SK-N-SH (cell line): ENCODE data around the gene MAU2. TPM values are rescaled to one million over a fixed set of nuclear protein-coding genes. Genes with fewer than 3 reads are reported as not detected.

Experiments used
- CTCF ChIA-PET: fragments of 300-600, 350-600 bp; formaldehyde crosslinking; extraction: SDS; loops from one replicate; lab custom pipeline; 2021; lab: Yijun Ruan, JAX
- POLR2A ChIA-PET: fragments of 350-600 bp; sonication (Branson Sonifier 250); formaldehyde crosslinking; extraction: SDS; loops from one replicate; lab custom pipeline; 2020; ENCODE audit warnings: antibody characterized with exemption, inconsistent platforms; lab: Yijun Ruan, JAX
- DNase-seq: peaks from one replicate; pipeline ENCODE4 v3.0.0; 2012
- H2AFZ ChIP-seq: fragments of 200-600 bp; sonication (generic); 2 replicates; pipeline ENCODE4 v1.8.1; 2016; ENCODE audit warnings: antibody characterized with exemption, mild to moderate bottlenecking, low read depth
- H3F3A ChIP-seq: fragments of 200-600 bp; sonication (generic); replicated peaks from 2 replicates; pipeline ENCODE3; 2016; ENCODE audit warnings: antibody characterized with exemption, mild to moderate bottlenecking; ENCODE audit not compliant: insufficient read depth
- H3K27ac ChIP-seq, 2 experiments: fragments of 200-500 bp in 1 of 2; fragments of 200-600 bp in 1 of 2; sonication (Bioruptor generic) in 1 of 2; sonication (generic), shearing (Covaris generic) in 1 of 2; 2 replicates each; pipeline versions ENCODE4 v1.5.1 to v1.6.1; 2014 to 2016; ENCODE audit warnings: low read depth in 2 of 2, inconsistent platforms in 1 of 2, low read length in 1 of 2, mild to moderate bottlenecking in 1 of 2, mixed read lengths in 1 of 2
- H3K27me3 ChIP-seq: fragments of 200-600 bp; sonication (generic), shearing (Covaris generic); 2 replicates; pipeline ENCODE4 v1.6.1; 2016; ENCODE audit warnings: mixed run types; ENCODE audit not compliant: insufficient read depth
- H3K36me3 ChIP-seq, 2 experiments: fragments of 200-500 bp in 1 of 2; fragments of 200-600 bp in 1 of 2; sonication (Bioruptor generic) in 1 of 2; sonication (generic) in 1 of 2; replicated peaks in 1 of 2; 2 replicates each; pipeline versions ENCODE3 to v1.5.1; 2014 to 2016; ENCODE audit warnings: low read length in 1 of 2, mild to moderate bottlenecking in 1 of 2; ENCODE audit not compliant: insufficient read depth in 2 of 2, control insufficient read depth in 1 of 2
- H3K4me1 ChIP-seq, 2 experiments: fragments of 200-500 bp in 1 of 2; fragments of 200-600 bp in 1 of 2; sonication (Bioruptor generic) in 1 of 2; sonication (generic), shearing (Covaris generic) in 1 of 2; 2 replicates each; pipeline versions ENCODE4 v1.5.1 to v1.6.1; 2014 to 2016; ENCODE audit warnings: low read depth in 1 of 2, low read length in 1 of 2, mixed run types in 1 of 2; ENCODE audit not compliant: insufficient read depth in 2 of 2, control insufficient read depth in 1 of 2
- H3K4me2 ChIP-seq: fragments of 200-600 bp; sonication (generic), shearing (Covaris generic); 2 replicates; pipeline ENCODE4 v1.6.1; 2017; ENCODE audit warnings: mixed run types
- H3K4me3 ChIP-seq, 2 experiments: fragments of 200-500 bp in 1 of 2; fragments of 200-600 bp in 1 of 2; sonication (Bioruptor generic) in 1 of 2; sonication (generic), shearing (Covaris generic) in 1 of 2; 2 replicates each; pipeline versions ENCODE4 v1.5.1 to v1.8.1; 2014 to 2016; ENCODE audit warnings: low read depth in 2 of 2, inconsistent platforms in 1 of 2, low read length in 1 of 2, mild to moderate bottlenecking in 1 of 2, mixed read lengths in 1 of 2, moderate library complexity in 1 of 2
- H3K79me2 ChIP-seq: fragments of 200-600 bp; sonication (generic); 2 replicates; pipeline ENCODE4 v1.8.1; 2017; ENCODE audit warnings: mild to moderate bottlenecking; ENCODE audit not compliant: insufficient read depth
- H3K9ac ChIP-seq: fragments of 200-600 bp; sonication (generic); 2 replicates; pipeline ENCODE4 v1.6.1; 2017; ENCODE audit warnings: mixed run types
- H3K9me2 ChIP-seq: fragments of 200-600 bp; sonication (generic); 2 replicates; pipeline ENCODE4 v1.6.1; 2017; ENCODE audit warnings: mixed run types
- H3K9me3 ChIP-seq: fragments of 200-600 bp; sonication (generic); 2 replicates; pipeline ENCODE4 v1.6.1; 2017; ENCODE audit warnings: mixed run types, mild to moderate bottlenecking, moderate library complexity
- H4K20me1 ChIP-seq: fragments of 200-600 bp; sonication (generic); 2 replicates; pipeline ENCODE4 v1.6.1; 2017; ENCODE audit warnings: mild to moderate bottlenecking, mixed run types; ENCODE audit not compliant: insufficient read depth
- CHD2 ChIP-seq: fragments of 150-350 bp; IDR thresholded peaks from 2 replicates; pipeline ENCODE4 v1.6.1; 2018; ENCODE audit warnings: low read length; ENCODE audit not compliant: partially characterized antibody
- EP300 ChIP-seq, 2 experiments: IDR thresholded peaks; 2 replicates each; pipeline versions ENCODE4 v1.4.0 to v1.6.1; 2012; ENCODE audit warnings: borderline replicate concordance in 1 of 2, low read depth in 1 of 2, low read length in 1 of 2
- EZH2phosphoT487 ChIP-seq: fragments of 200-600 bp; sonication (generic); IDR thresholded peaks from 2 replicates; pipeline ENCODE4 v1.6.1; 2017; ENCODE audit warnings: low read depth, mixed run types, mild to moderate bottlenecking, antibody characterized with exemption, moderate library complexity, borderline replicate concordance
- FOSL2 ChIP-seq: IDR thresholded peaks from 2 replicates; pipeline ENCODE4 v1.4.0; 2012; ENCODE audit warnings: low read depth, mild to moderate bottlenecking, moderate library complexity, borderline replicate concordance
- FOXM1 ChIP-seq: IDR thresholded peaks from 2 replicates; pipeline ENCODE4 v1.4.0; 2012; ENCODE audit warnings: low read depth, mild to moderate bottlenecking
- GABPA ChIP-seq: IDR thresholded peaks from 2 replicates; pipeline ENCODE4 v1.4.0; 2012; ENCODE audit warnings: low read depth, mild to moderate bottlenecking
- GATA2 ChIP-seq: sonication (generic); formaldehyde crosslinking; IDR thresholded peaks from 2 replicates; pipeline ENCODE4 v1.5.0; 2020; ENCODE audit warnings: mild to moderate bottlenecking, missing genetic modification reagents
- JUND ChIP-seq: IDR thresholded peaks from 2 replicates; pipeline ENCODE4 v1.4.0; 2012
- MEF2A ChIP-seq: IDR thresholded peaks from 2 replicates; pipeline ENCODE4 v1.4.0; 2012; ENCODE audit warnings: low read depth, borderline replicate concordance
- MXI1 ChIP-seq: IDR thresholded peaks from 2 replicates; pipeline ENCODE4 v1.6.1; 2012; ENCODE audit warnings: mild to moderate bottlenecking, low read depth, low read length, improper control_type of control experiment
- NFIC ChIP-seq: IDR thresholded peaks from 2 replicates; pipeline ENCODE4 v1.4.0; 2012; ENCODE audit warnings: borderline replicate concordance
- NRF1 ChIP-seq: IDR thresholded peaks from 2 replicates; pipeline ENCODE4 v1.6.1; 2012; ENCODE audit warnings: low read depth, mild to moderate bottlenecking, low read length
- POLR2AphosphoS5 ChIP-seq: IDR thresholded peaks from 2 replicates; pipeline ENCODE4 v1.6.1; 2012; ENCODE audit warnings: low read depth, low read length
- RAD21 ChIP-seq: IDR thresholded peaks from 2 replicates; pipeline ENCODE4 v1.6.1; 2012; ENCODE audit warnings: mild to moderate bottlenecking, low read length
- RCOR1 ChIP-seq: fragments of 150-350 bp; IDR thresholded peaks from 2 replicates; pipeline ENCODE4 v1.6.1; 2017; ENCODE audit warnings: antibody characterized with exemption, low read length
- RFX5 ChIP-seq: IDR thresholded peaks from 2 replicates; pipeline ENCODE4 v1.6.1; 2012; ENCODE audit warnings: mild to moderate bottlenecking, improper control_type of control experiment, low read length
- RXRA ChIP-seq: IDR thresholded peaks from 2 replicates; pipeline ENCODE4 v1.4.0; 2012; ENCODE audit warnings: low read depth, mild to moderate bottlenecking, borderline replicate concordance
- SIN3A ChIP-seq: IDR thresholded peaks from 2 replicates; pipeline ENCODE4 v1.6.1; 2012; ENCODE audit warnings: low read depth, mild to moderate bottlenecking, low read length, moderate library complexity, borderline replicate concordance
- SMC3 ChIP-seq: IDR thresholded peaks from 2 replicates; pipeline ENCODE4 v1.6.1; 2012; ENCODE audit warnings: low read depth, low read length, improper control_type of control experiment
- TCF12 ChIP-seq: IDR thresholded peaks from 2 replicates; pipeline ENCODE4 v1.4.0; 2012
- TEAD4 ChIP-seq: IDR thresholded peaks from 2 replicates; pipeline ENCODE4 v1.4.0; 2012; ENCODE audit warnings: mild to moderate bottlenecking, borderline replicate concordance; ENCODE audit not compliant: insufficient read depth
- WGBS: methylation state at CpG from one replicate; pipeline ENCODE4 v1.1.6; 2017; ENCODE audit warnings: low lambda C conversion rate; 5-methylcytosine and 5-hydroxymethylcytosine counted together
- polyA plus RNA-seq, 3 experiments: library from polyadenylated mRNA; depleted of rRNA; stranded (reverse); fragments of >200 nt; gene quantifications; 2 replicates each; pipeline ENCODE4 v1.2.3, GENCODE V29; 2012
- TF ChIP-seq, protein P1 (sequence below): fragments of 150-350 bp; IDR thresholded peaks from 2 replicates; pipeline ENCODE4 v1.6.1; 2016; ENCODE audit warnings: mild to moderate bottlenecking, low read depth, low read length

The MAU2 gene
- polyA plus RNA-seq, 1 of the 3 experiments (the other 2 are of a cell fraction), result 17.6 TPM

DNA sequence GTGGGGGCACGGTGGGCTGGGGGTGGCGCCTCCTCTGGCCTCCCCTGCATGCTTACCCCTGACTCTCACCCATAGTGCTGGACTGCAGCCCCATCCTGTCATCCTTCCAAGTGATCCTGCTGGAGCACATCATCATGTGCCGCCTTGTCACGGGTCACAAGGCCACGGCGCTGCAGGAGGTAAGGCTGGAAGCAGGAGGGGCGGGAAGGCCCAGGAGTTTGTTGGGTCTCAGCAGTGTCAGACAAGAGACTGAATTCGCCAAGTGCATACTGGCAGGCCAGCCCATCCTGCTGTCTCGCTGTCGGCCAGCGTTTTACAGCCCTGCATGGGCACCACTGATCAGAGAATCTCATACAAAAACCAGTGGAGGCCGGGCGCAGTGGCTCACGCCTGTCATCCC lies 23.1 kb downstream of the MAU2 start:
- no peak overlapping the region for H3K9ac ChIP-seq
- H3K27ac ChIP-seq, result no peak overlapping the region
- TF ChIP-seq, protein P1, sequence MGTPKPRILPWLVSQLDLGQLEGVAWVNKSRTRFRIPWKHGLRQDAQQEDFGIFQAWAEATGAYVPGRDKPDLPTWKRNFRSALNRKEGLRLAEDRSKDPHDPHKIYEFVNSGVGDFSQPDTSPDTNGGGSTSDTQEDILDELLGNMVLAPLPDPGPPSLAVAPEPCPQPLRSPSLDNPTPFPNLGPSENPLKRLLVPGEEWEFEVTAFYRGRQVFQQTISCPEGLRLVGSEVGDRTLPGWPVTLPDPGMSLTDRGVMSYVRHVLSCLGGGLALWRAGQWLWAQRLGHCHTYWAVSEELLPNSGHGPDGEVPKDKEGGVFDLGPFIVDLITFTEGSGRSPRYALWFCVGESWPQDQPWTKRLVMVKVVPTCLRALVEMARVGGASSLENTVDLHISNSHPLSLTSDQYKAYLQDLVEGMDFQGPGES, result no peak
- TF ChIP-seq MXI1 (no peak), GABPA (no peak), FOXM1 (no peak), SMC3 (no peak), RXRA (no peak), MEF2A (no peak)
- no peak overlapping the region for H3K4me2 ChIP-seq
- peaks cover 24 to 67% of the 10 kb centered on the region in 2 experiments for H3K36me3 ChIP-seq
- H3K4me3 ChIP-seq, result no peak overlapping the region
- ChIA-PET POLR2A (no interaction called here), CTCF (interaction anchor here (1.0 to 3.7 kb wide), 18 partner anchors 9 to 195 kb away, joined by 3 to 55 read pairs (median 10); partner anchors contain the start of genes BORCS8, MAU2 and RFXANK)
- no peaks in the 10 kb centered on the region for H3K79me2 ChIP-seq
- H3F3A ChIP-seq, result no peaks in the 10 kb centered on the region
- no peaks in the 10 kb centered on the region for H3K27me3 ChIP-seq
- WGBS, result 87% methylated on average over 10 of the region's 14 CpGs
- no peaks in the 10 kb centered on the region for H3K9me2 ChIP-seq
- DNase-seq, result no peak
- H3K9me3 ChIP-seq, result no peaks in the 10 kb centered on the region
- H3K4me1 ChIP-seq, result no peaks in the 10 kb centered on the region
- H4K20me1 ChIP-seq, result no peaks in the 10 kb centered on the region
- no peak overlapping the region for H2AFZ ChIP-seq

DNA sequence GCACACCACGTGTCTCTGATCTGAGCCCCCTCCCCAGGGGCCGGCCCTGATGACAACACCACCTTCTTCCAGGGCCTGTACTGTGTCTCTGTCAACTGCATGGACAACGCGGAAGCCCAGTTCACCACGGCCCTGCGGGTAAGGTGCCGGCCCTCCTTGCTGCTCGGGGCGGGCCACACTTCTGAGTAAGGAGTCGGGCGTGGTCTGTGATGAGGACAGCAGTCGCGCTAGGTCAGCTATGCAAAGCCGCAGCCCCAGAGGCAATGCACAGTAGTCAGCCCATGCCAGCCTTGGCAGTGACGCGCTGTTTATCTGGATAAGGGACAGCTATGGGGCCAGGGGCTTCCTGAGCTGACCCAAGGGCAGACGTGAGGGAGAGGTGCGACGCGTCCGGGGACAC lies 24.6 kb downstream of the MAU2 start:
- Histone ChIP-seq H3K27me3 (no peaks in the 10 kb centered on the region), H4K20me1 (no peaks in the 10 kb centered on the region), H3K4me2 (no peak overlapping the region), H3K79me2 (no peaks in the 10 kb centered on the region), H3K27ac (no peak overlapping the region; a peak in 1 of 4 replicates), H3F3A (no peaks in the 10 kb centered on the region), H3K4me3 (no peak overlapping the region), H3K9me2 (no peaks in the 10 kb centered on the region), H2AFZ (no peak overlapping the region), H3K9ac (no peak overlapping the region), H3K36me3 (peaks cover 20 to 77% of the 10 kb centered on the region in 2 experiments), H3K9me3 (no peaks in the 10 kb centered on the region), H3K4me1 (no peaks in the 10 kb centered on the region)
- 95% methylated on average over 12 of the region's 21 CpGs for WGBS
- no peak for TF ChIP-seq GATA2 (CRISPR knock-in tag)
- no peak for TF ChIP-seq EZH2phosphoT487
- TF ChIP-seq CHD2, result no peak
- no peak for TF ChIP-seq TCF12
- TF ChIP-seq NFIC, result no peak
- no peak for TF ChIP-seq RAD21
- TF ChIP-seq SIN3A, result no peak
- no peak for TF ChIP-seq FOSL2
- TF ChIP-seq RFX5, result no peak
- TF ChIP-seq RXRA, result no peak
- TF ChIP-seq JUND, result no peak
- TF ChIP-seq NRF1, result no peak
- TF ChIP-seq FOXM1, result no peak
- TF ChIP-seq RCOR1, result no peak
- TF ChIP-seq SMC3, result no peak
- no peak for TF ChIP-seq TEAD4
- TF ChIP-seq EP300 (IDR thresholded peaks at IDR 0.05; ENCODE audit: borderline replicate concordance in 1 of 2, low read depth in 1 of 2, low read length in 1 of 2), result no peak
- no peak for TF ChIP-seq MEF2A
- TF ChIP-seq, protein P1, result no peak
- no peak for TF ChIP-seq POLR2AphosphoS5
- POLR2A ChIA-PET, result interaction anchor here (0.9 kb wide), 1 partner anchor 10 kb away, joined by 3 read pairs; no protein-coding TSS in a partner anchor
- CTCF ChIA-PET, result interaction anchor here (0.9 kb wide), 1 partner anchor 146 kb away, joined by 3 read pairs; no protein-coding TSS in a partner anchor
- DNase-seq, result no peak
